ENCODE results near the gene CSNK1A1L.
"Not testable (repeated sequence)": the region's sequence is repeated elsewhere in the genome, so short reads cannot be mapped to it uniquely, and the experiment has no call there.

The CSNK1A1L gene

DNA sequence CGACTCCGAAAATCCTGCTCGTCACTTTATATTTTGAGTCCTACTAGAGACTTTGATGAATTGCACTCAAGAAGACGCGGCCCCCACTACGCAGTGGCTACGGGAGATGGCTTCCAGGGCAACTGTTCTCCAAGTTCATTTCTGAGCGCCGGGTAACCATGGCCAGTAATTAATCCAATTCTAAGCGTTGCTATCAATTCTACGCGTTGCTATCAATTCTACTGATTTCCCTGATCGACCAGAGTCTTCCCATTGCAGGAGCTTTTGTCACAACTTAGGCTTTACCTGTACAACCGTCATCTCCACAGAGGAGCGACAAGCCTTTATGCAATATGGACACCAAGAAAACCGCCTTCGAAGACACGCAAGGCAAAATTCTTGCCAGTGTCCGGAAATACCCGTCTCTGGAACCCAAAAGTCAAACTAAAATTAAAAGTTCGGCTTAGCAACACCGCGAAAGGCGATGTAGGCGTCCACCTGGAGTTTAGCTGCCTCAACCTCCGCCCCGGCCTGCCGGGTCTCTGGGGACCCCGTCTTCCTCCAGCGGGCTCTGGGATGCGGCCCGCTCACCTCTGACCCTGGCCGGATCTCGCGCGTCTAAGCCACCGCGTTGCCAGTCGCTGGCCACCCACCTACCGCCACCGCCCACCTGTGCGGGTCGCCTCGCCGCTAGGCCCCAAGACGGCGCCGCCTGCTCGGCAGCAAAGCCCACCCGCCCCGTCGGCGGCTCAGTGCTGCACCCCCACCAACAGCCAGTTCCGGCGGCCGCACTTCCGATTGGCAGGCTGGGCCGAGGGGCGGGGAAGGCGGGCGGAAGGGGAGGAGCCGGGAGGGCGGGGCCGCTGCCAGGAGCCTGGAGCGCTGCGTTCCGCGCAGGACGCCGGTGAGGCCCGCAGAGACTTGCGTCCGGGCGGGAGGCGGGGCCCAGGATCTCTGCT is 46.3 kb downstream of the CSNK1A1L start, which contains the start of gene SUPT20H:
SUPT20H (minus strand) TSS at position 779 of the 938 bp plus-strand sequence. CDS start 8,198 bp downstream, outside the sequence.
- peak; percentile 97 for DNase-seq (ENCODE audit: low spot score)

DNA sequence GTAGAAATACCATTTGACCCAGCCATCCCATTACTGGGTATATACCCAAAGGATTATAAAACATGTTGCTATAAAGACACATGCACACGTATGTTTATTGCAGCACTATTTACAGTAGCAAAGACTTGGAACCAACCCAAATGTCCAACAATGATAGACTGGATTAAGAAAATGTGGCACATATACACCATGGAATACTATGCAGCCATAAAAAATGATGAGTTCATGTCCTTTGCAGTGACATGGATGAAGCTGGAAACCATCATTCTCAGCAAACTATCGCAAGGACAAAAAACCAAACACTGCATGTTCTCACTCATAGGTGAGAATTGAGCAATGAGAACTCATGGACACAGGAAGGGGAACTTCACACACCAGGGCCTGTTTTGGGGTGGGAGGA is 49.2 kb downstream of the CSNK1A1L start:
- not testable (repeated sequence) for DNase-seq (ENCODE audit: low spot score)

All from GM03348 (cell line).